ENCODE results near the gene ZFR2. TPM values are rescaled to one million over a fixed set of nuclear protein-coding genes. Genes with fewer than 3 reads are reported as not detected.

ZFR2 gene
- total RNA-seq, 4 donors from 2014 or later: not detected

DNA sequence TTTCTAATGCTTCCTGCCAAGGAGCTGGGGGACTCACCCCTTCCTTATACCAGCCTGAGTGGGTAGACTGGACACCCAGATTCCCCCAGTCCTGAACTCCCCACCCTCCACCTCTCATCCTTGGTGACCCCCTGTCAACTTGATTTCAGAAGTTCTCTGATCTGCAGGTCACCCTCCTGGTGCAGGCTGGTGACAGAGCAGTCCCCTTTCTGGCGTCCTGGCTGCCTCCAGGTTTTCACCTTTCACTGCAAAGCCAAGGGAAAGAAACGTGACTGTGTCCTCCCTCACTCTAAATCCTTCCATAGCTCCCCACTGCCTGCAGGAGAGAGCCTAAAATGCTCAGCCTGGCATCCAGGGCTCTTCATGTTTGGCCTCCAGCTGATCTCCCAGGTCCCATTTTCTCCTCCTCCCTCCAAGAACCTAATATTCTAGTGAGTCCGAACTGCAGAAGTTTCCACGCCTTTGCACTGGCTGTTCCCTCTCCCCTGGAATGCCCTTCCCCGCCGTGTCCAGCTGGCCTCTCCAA is 78.6 kb downstream of the ZFR2 start:
- H3K36me3 ChIP-seq: no peaks in the 10 kb centered on the region
- in situ Hi-C loops (cut with MboI; ENCODE audit: low sequenced_read_pairs in 4 of 4) (no loop called here), intact Hi-C loops (cut with DNase I; ENCODE audit: low total_unique reads) (no loop called here)
- no peak overlapping the region for H3K4me3 ChIP-seq
- H3K27me3 ChIP-seq: peaks cover 13 to 23% (median 21%) of the 10 kb centered on the region in 3 donors
- H3K9me3 ChIP-seq: no peaks in the 10 kb centered on the region
- ATAC-seq: no peak
- no peak overlapping the region for H3K27ac ChIP-seq
- no peaks in the 10 kb centered on the region for H3K4me1 ChIP-seq
- no peak for DNase-seq
- TF ChIP-seq POLR2A (IDR thresholded peaks at IDR 0.05): no peak
- no peak for TF ChIP-seq CTCF (IDR thresholded peaks at IDR 0.05 in 4 of 5, conservative IDR thresholded peaks at IDR 0.05 in 1 of 5)

DNA sequence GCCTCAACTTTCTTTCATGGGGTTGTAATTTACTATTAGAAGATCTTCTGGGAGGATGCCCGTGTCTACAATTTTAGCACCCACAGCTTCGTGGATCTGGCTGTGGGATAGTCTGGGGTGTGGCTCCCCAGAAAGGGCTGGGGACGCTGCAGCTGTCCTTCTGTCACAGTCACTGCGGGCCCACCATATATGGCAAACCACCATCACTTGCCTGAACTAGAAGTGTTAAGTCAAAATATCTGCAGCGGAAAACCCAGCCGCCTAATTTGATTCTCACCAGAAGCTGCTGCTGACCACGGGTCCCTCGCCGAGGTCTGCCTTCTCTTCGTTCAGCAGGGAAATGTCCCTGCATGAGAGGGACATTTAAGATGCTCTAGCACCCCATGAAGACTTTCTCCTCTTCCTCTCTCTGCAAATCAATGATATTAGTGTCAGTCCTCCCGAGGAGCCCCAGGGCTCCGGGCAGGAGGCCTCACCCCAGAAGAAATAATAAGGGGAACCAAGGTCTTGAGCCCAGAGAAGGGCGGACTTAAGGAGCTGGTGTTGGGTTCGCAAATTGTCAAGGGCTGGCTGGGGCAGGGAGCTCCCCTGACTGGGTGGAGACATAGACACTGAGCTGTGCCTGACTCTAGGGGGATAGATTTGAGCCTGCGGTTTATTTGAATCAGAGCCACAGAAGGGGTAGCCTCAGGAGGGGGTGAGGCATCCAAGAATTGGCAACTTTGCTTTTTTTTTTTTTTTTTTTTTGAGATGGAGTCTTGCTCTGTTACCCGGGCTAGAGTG is 79.7 kb downstream of the ZFR2 start:
- TF ChIP-seq CTCF (IDR thresholded peaks at IDR 0.05 in 4 of 5, conservative IDR thresholded peaks at IDR 0.05 in 1 of 5): no peak
- no peak for TF ChIP-seq POLR2A (IDR thresholded peaks at IDR 0.05)
- Histone ChIP-seq H3K27me3 (peaks cover 22 to 33% (median 30%) of the 10 kb centered on the region in 3 donors), H3K4me3 (no peak overlapping the region), H3K4me1 (no peaks in the 10 kb centered on the region), H3K9me3 (no peaks in the 10 kb centered on the region), H3K27ac (no peak overlapping the region), H3K36me3 (no peaks in the 10 kb centered on the region)
- intact Hi-C loops (cut with DNase I; ENCODE audit: low total_unique reads): no loop called here
- ATAC-seq: no peak
- in situ Hi-C loops (cut with MboI; ENCODE audit: low sequenced_read_pairs in 4 of 4): no loop called here
- no peak for DNase-seq

GRCh38 chr19:3785938-3786824 is 82.7 kb downstream of the ZFR2 start, which contains the start of gene MATK:
Gene MATK (minus strand): TSS chr19:3786381. CDS start chr19:3785135, 1,246 bp downstream.
- no peak for ATAC-seq
- peaks cover 33 to 49% (median 48%) of the 10 kb centered on the region in 3 donors for H3K27me3 ChIP-seq
- intact Hi-C loops (cut with DNase I; ENCODE audit: low total_unique reads): no loop called here

More at GRCh38 chr19:3785938-3786824, 82.7 kb downstream of the ZFR2 start, which contains the start of gene MATK:
- TF ChIP-seq CTCF (IDR thresholded peaks at IDR 0.05 in 4 of 5, conservative IDR thresholded peaks at IDR 0.05 in 1 of 5) (no peak), POLR2A (IDR thresholded peaks at IDR 0.05) (no peak)
- H3K27ac ChIP-seq: no peak within 1 kb of the TSS
- no peak for DNase-seq
- in situ Hi-C loops (cut with MboI; ENCODE audit: low sequenced_read_pairs in 4 of 4): no loop called here
- no peaks in the 10 kb centered on the region for H3K4me1 ChIP-seq
- H3K9me3 ChIP-seq: peaks cover 0 to 13% (median 3%) of the 10 kb centered on the region in 3 donors
- H3K36me3 ChIP-seq: no peaks in the 10 kb centered on the region
- no peak within 1 kb of the TSS for H3K4me3 ChIP-seq
